NB4 (cell line): ENCODE data around the gene PAX2.

Experiments used
- CTCF ChIP-seq: IDR thresholded peaks from one replicate; pipeline ENCODE4 v1.5.1; 2012; ENCODE audit warnings: low read depth, low read length
- POLR2A ChIP-seq: IDR thresholded peaks from 2 replicates; pipeline ENCODE4 v1.6.1; 2011; ENCODE audit warnings: mild to moderate bottlenecking; ENCODE audit not compliant: insufficient read length; ENCODE audit errors: extremely low read depth

- no peak for TF ChIP-seq CTCF
- TF ChIP-seq POLR2A, result no peak
Observed at GRCh38 chr10:100875484-100876166, 130.2 kb downstream of the PAX2 start.
